Neural cell (in vitro differentiated cells): ENCODE results near the gene GALNT16. TPM values are rescaled to one million over a fixed set of nuclear protein-coding genes. Genes with fewer than 3 reads are reported as not detected.

Experiments used
- H2AFZ ChIP-seq: fragments of 200-600, 300-800 bp; sonication (generic), shearing (Covaris generic); 2 replicates; pipeline ENCODE4 v1.6.0; 2014; ENCODE audit warnings: low read depth, mild to moderate bottlenecking, antibody characterized with exemption, low read length, moderate library complexity
- H3F3A ChIP-seq: fragments of 200-600 bp; shearing (Covaris generic); 2 replicates; pipeline ENCODE4 v1.6.1; 2016; ENCODE audit warnings: mild to moderate bottlenecking, moderate library complexity, mixed read lengths, antibody characterized with exemption, low read length; ENCODE audit not compliant: insufficient read depth, poor library complexity, severe bottlenecking
- H3K27ac ChIP-seq: fragments of 200-600, 300-800 bp; sonication (generic), shearing (Covaris generic); 2 replicates; pipeline ENCODE4 v1.5.1; 2014; ENCODE audit warnings: mild to moderate bottlenecking, low read length, moderate library complexity
- H3K27me3 ChIP-seq: fragments of 300-800, 200-600 bp; sonication (generic), shearing (Covaris generic); 2 replicates; pipeline ENCODE4 v1.6.0; 2014; ENCODE audit warnings: mild to moderate bottlenecking, low read depth, low read length, moderate library complexity; ENCODE audit not compliant: insufficient read depth
- H3K36me3 ChIP-seq: fragments of 300-800, 200-600 bp; sonication (generic), shearing (Covaris generic); 2 replicates; pipeline ENCODE4 v1.5.1; 2014; ENCODE audit warnings: mild to moderate bottlenecking, antibody characterized with exemption, low read length, moderate library complexity; ENCODE audit not compliant: insufficient read depth
- H3K4me2 ChIP-seq: fragments of 300-800, 200-600 bp; sonication (generic), shearing (Covaris generic); 2 replicates; pipeline ENCODE4 v1.6.0; 2014; ENCODE audit warnings: mild to moderate bottlenecking, low read length
- H3K4me3 ChIP-seq: fragments of 300-800, 200-600 bp; sonication (generic), shearing (Covaris generic); 2 replicates; pipeline ENCODE4 v1.5.1; 2014; ENCODE audit warnings: mild to moderate bottlenecking, low read length, moderate library complexity
- H3K79me2 ChIP-seq: fragments of 200-600 bp; shearing (Covaris generic); replicated peaks from 2 replicates; pipeline ENCODE4 v1.6.0; 2014; ENCODE audit warnings: mild to moderate bottlenecking, low read length, moderate library complexity; ENCODE audit not compliant: insufficient read depth
- H3K9ac ChIP-seq: fragments of 300-800, 200-600 bp; sonication (generic), shearing (Covaris generic); 2 replicates; pipeline ENCODE4 v1.6.1; 2016; ENCODE audit warnings: mild to moderate bottlenecking, low read length, mixed read lengths
- H3K9me2 ChIP-seq: fragments of 200-600 bp; shearing (Covaris generic); 2 replicates; pipeline ENCODE4 v1.6.1; 2016; ENCODE audit warnings: mild to moderate bottlenecking, low read length, mixed read lengths; ENCODE audit not compliant: insufficient read depth
- H3K9me3 ChIP-seq: fragments of 200-600, 300-800 bp; sonication (generic), shearing (Covaris generic); 2 replicates; pipeline ENCODE4 v1.6.1; 2016; ENCODE audit warnings: mild to moderate bottlenecking, mixed run types, low read length, moderate library complexity, mixed read lengths
- H4K20me1 ChIP-seq: fragments of 200-600 bp; shearing (Covaris generic); 2 replicates; pipeline ENCODE4 v1.6.1; 2016; ENCODE audit warnings: mild to moderate bottlenecking, mixed run types; ENCODE audit not compliant: insufficient read depth
- CTCF ChIP-seq: fragments of 450-650 bp; IDR thresholded peaks from 2 replicates; pipeline ENCODE4 v1.5.1; 2014; ENCODE audit warnings: antibody characterized with exemption, mild to moderate bottlenecking, moderate library complexity; ENCODE audit not compliant: poor library complexity, severe bottlenecking
- EP300 ChIP-seq: fragments of 450-650 bp; conservative IDR thresholded peaks from 2 replicates; pipeline ENCODE4 v1.6.1; 2014; ENCODE audit warnings: antibody characterized with exemption, mild to moderate bottlenecking, moderate library complexity; ENCODE audit not compliant: poor library complexity, severe bottlenecking
- EZH2 ChIP-seq: fragments of 200-600, 300-800 bp; shearing (Covaris generic), sonication (generic); IDR thresholded peaks from 2 replicates; pipeline ENCODE4 v1.6.1; 2014; ENCODE audit warnings: antibody characterized with exemption, low read length, borderline replicate concordance, mild to moderate bottlenecking; ENCODE audit not compliant: insufficient read depth, poor library complexity, severe bottlenecking
- MXI1 ChIP-seq: fragments of 450-650 bp; conservative IDR thresholded peaks from 2 replicates; pipeline ENCODE4 v1.6.1; 2014; ENCODE audit warnings: antibody characterized with exemption, mild to moderate bottlenecking; ENCODE audit not compliant: poor library complexity, severe bottlenecking
- POLR2AphosphoS5 ChIP-seq: IDR thresholded peaks from 2 replicates; pipeline ENCODE4 v1.6.1; 2012
- RAD21 ChIP-seq: fragments of 450-650 bp; conservative IDR thresholded peaks from 2 replicates; pipeline ENCODE4 v1.6.1; 2014; ENCODE audit warnings: antibody characterized with exemption, mild to moderate bottlenecking, moderate library complexity
- REST ChIP-seq: IDR thresholded peaks from 2 replicates; pipeline ENCODE4 v1.6.1; 2012; ENCODE audit warnings: borderline replicate concordance
- SMC3 ChIP-seq: fragments of 450-650 bp; conservative IDR thresholded peaks from 2 replicates; pipeline ENCODE4 v1.6.1; 2014; ENCODE audit warnings: antibody characterized with exemption, mild to moderate bottlenecking, moderate library complexity; ENCODE audit not compliant: poor library complexity
- TAF1 ChIP-seq: IDR thresholded peaks from 2 replicates; pipeline ENCODE4 v1.6.1; 2012; ENCODE audit warnings: low read depth
- polyA plus RNA-seq: library from polyadenylated mRNA; depleted of rRNA; stranded (reverse); fragments of >200 nt; gene quantifications from 2 replicates; pipeline ENCODE4 v1.2.3, GENCODE V29; 2014

GALNT16 gene
- polyA plus RNA-seq, 1 donor from 2014 or later, result 23.8 TPM

- no peak overlapping the region for H3K4me3 ChIP-seq
- no peaks in the 10 kb centered on the region for H3F3A ChIP-seq
- H3K4me2 ChIP-seq, result no peak overlapping the region
- no peak overlapping the region for H2AFZ ChIP-seq
- H3K9me2 ChIP-seq, result no peaks in the 10 kb centered on the region
- no peak overlapping the region for H3K27ac ChIP-seq
- H3K9me3 ChIP-seq, result no peaks in the 10 kb centered on the region
- no peaks in the 10 kb centered on the region for H3K27me3 ChIP-seq
- H3K36me3 ChIP-seq, result peaks cover 5% of the 10 kb centered on the region
- H4K20me1 ChIP-seq, result no peaks in the 10 kb centered on the region
- TF ChIP-seq REST (no peak), CTCF (no peak), EP300 (no peak), TAF1 (no peak), RAD21 (no peak), POLR2AphosphoS5 (no peak), MXI1 (no peak), SMC3 (no peak), EZH2 (no peak)
- H3K79me2 ChIP-seq, result peaks cover 56% of the 10 kb centered on the region
- no peak overlapping the region for H3K9ac ChIP-seq
Observed at GRCh38 chr14:69404883-69405282, 144.9 kb downstream of the GALNT16 start.

GRCh38 chr14:69405762-69406161, 145.8 kb downstream of the GALNT16 start:
- Histone ChIP-seq H3K9me3 (no peaks in the 10 kb centered on the region), H3K79me2 (peaks cover 56% of the 10 kb centered on the region), H3K4me2 (no peak overlapping the region), H4K20me1 (no peaks in the 10 kb centered on the region), H3K27ac (no peak overlapping the region), H3K9ac (no peak overlapping the region), H3K27me3 (no peaks in the 10 kb centered on the region), H3K9me2 (no peaks in the 10 kb centered on the region), H3F3A (no peaks in the 10 kb centered on the region), H3K36me3 (peaks cover 5% of the 10 kb centered on the region), H3K4me3 (no peak overlapping the region), H2AFZ (no peak overlapping the region)
- no peak for TF ChIP-seq RAD21
- no peak for TF ChIP-seq EZH2
- TF ChIP-seq EP300, result no peak
- TF ChIP-seq TAF1, result no peak
- TF ChIP-seq REST, result no peak

Other genes with a start within 250 kb of the GALNT16 start
- 33.5 and 34.6 TPM in 2 replicates for gene DCAF5, start 107.0 kb upstream of the GALNT16 start, polyA plus RNA-seq
- gene EXD2, start 68.7 kb upstream of the GALNT16 start, polyA plus RNA-seq, result 43.3 and 49.9 TPM in 2 replicates
- 423 and 480 TPM in 2 replicates for gene ERH, start 138.1 kb downstream of the GALNT16 start, polyA plus RNA-seq
- 86.2 and 88.5 TPM in 2 replicates for gene SLC39A9, start 138.5 kb downstream of the GALNT16 start, polyA plus RNA-seq
- 0.52 TPM in 1 of 2 replicates, not detected in the other for gene PLEKHD1, start 224.6 kb downstream of the GALNT16 start, polyA plus RNA-seq